C4-2B (cell line): ENCODE results near the gene NBAS.

Experiments
- CTCF ChIP-seq: fragments of 450-650 bp; conservative IDR thresholded peaks from 2 replicates; pipeline ENCODE4 v1.5.1; 2017; ENCODE audit warnings: mild to moderate bottlenecking
- ZFX ChIP-seq: fragments of 450-650 bp; IDR thresholded peaks from 2 replicates; pipeline ENCODE4 v1.6.1; 2017

- TF ChIP-seq CTCF = no peak
- TF ChIP-seq ZFX = no peak
These were observed 23.2 kb upstream of the NBAS start for GRCh38 chr2:15584316-15584715.
